OCI-LY7 (cell line): Measurements from ENCODE around the gene KIF15. TPM values are rescaled to one million over a fixed set of nuclear protein-coding genes. Genes with fewer than 3 reads are reported as not detected.

Experiments
- BruUV-seq: library from RNA; stranded (reverse); fragments of 400-500 nt; replicated peaks from 2 replicates; lab custom pipeline; 2021; lab: Mats Ljungman, UMichigan
- CTCF ChIA-PET: fragments of 300-600 bp; sonication (Branson Sonifier 250); formaldehyde crosslinking; loops from one replicate; lab custom pipeline; 2022; ENCODE audit warnings: antibody characterized with exemption; ENCODE audit not compliant: unreplicated experiment; lab: Charles Lee
- POLR2A ChIA-PET: fragments of 300-600 bp; sonication (Branson Sonifier 250); formaldehyde crosslinking; loops from one replicate; lab custom pipeline; 2022; ENCODE audit warnings: antibody characterized with exemption; lab: Charles Lee
- DNase-seq: peaks from one replicate; pipeline ENCODE4 v3.0.0-alpha.2; 2015; ENCODE audit warnings: low spot score
- H2AFZ ChIP-seq: fragments of 200-600 bp; sonication (generic), shearing (Covaris generic); 2 replicates; pipeline ENCODE4 v1.6.1; 2014; ENCODE audit warnings: mild to moderate bottlenecking, antibody characterized with exemption, low read length, moderate library complexity
- H3K27ac ChIP-seq: fragments of 200-600 bp; sonication (generic); 2 replicates; pipeline ENCODE4 v1.5.1; 2014; ENCODE audit warnings: mixed run types, low read depth, mild to moderate bottlenecking, moderate library complexity, low read length, inconsistent platforms; ENCODE audit not compliant: poor library complexity, severe bottlenecking
- H3K36me3 ChIP-seq: fragments of 200-600 bp; sonication (generic); 2 replicates; pipeline ENCODE4 v1.6.1; 2014; ENCODE audit warnings: mild to moderate bottlenecking, antibody characterized with exemption, low read length, moderate library complexity, mixed read lengths; ENCODE audit not compliant: insufficient read depth
- H3K4me1 ChIP-seq: fragments of 200-600 bp; sonication (generic); 2 replicates; pipeline ENCODE4 v1.5.1; 2014; ENCODE audit warnings: mild to moderate bottlenecking, low read length; ENCODE audit not compliant: insufficient read depth, poor library complexity, severe bottlenecking
- H3K4me2 ChIP-seq: fragments of 200-600 bp; sonication (generic); 2 replicates; pipeline ENCODE4 v1.6.1; 2014; ENCODE audit warnings: mild to moderate bottlenecking, low read length
- H3K4me3 ChIP-seq: fragments of 200-600 bp; sonication (generic); 2 replicates; pipeline ENCODE4 v1.5.1; 2014; ENCODE audit warnings: mild to moderate bottlenecking, low read depth, low read length; ENCODE audit not compliant: poor library complexity, severe bottlenecking
- H3K79me2 ChIP-seq: fragments of 200-600 bp; sonication (generic); 2 replicates; pipeline ENCODE4 v1.6.1; 2016; ENCODE audit warnings: low read depth, mild to moderate bottlenecking, low read length, moderate library complexity, mixed read lengths; ENCODE audit not compliant: insufficient read depth
- H3K9me2 ChIP-seq: fragments of 200-600 bp; sonication (generic); 2 replicates; pipeline ENCODE4 v1.6.1; 2016; ENCODE audit warnings: mild to moderate bottlenecking, low read length, mixed read lengths; ENCODE audit not compliant: insufficient read depth
- H3K9me3 ChIP-seq: fragments of 200-600 bp; sonication (generic); 2 replicates; pipeline ENCODE4 v1.6.1; 2014; ENCODE audit warnings: mild to moderate bottlenecking, mixed run types, low read length, mixed read lengths
- H4K20me1 ChIP-seq: fragments of 200-600 bp; sonication (generic); 2 replicates; pipeline ENCODE4 v1.6.1; 2014; ENCODE audit warnings: mild to moderate bottlenecking, antibody characterized with exemption, low read length, moderate library complexity, mixed read lengths; ENCODE audit not compliant: insufficient read depth
- EZH2phosphoT487 ChIP-seq: fragments of 200-600 bp; sonication (generic); IDR thresholded peaks from 2 replicates; pipeline ENCODE4 v1.6.1; 2018; ENCODE audit warnings: low read depth, borderline replicate concordance, mild to moderate bottlenecking, mixed run types, antibody characterized with exemption, low read length, moderate library complexity, mixed read lengths
- intact Hi-C: fragments of 100-400 bp; cut with micrococcal nuclease; formaldehyde crosslinking; loops from one replicate; pipeline ENCODE4 v1.10.0; 2022; ENCODE audit not compliant: unreplicated experiment
- total RNA-seq, 2 experiments: library from RNA; depleted of rRNA in 1 of 2; stranded (reverse); fragments of >200 nt in 1 of 2; shearing (Covaris generic) in 1 of 2; gene quantifications; 2 replicates each; pipeline ENCODE4 v1.2.3, GENCODE V29; 2014 to 2022
- TF ChIP-seq, protein P1 (sequence below): fragments of 200-600 bp; sonication (generic); conservative IDR thresholded peaks from 2 replicates; pipeline ENCODE4 v1.5.1; 2014; ENCODE audit warnings: mild to moderate bottlenecking, antibody characterized with exemption, low read length, moderate library complexity, mixed read lengths

Gene KIF15
- total RNA-seq, 2 experiments from 2014 or later, result 37.0 to 44.9 TPM

DNA sequence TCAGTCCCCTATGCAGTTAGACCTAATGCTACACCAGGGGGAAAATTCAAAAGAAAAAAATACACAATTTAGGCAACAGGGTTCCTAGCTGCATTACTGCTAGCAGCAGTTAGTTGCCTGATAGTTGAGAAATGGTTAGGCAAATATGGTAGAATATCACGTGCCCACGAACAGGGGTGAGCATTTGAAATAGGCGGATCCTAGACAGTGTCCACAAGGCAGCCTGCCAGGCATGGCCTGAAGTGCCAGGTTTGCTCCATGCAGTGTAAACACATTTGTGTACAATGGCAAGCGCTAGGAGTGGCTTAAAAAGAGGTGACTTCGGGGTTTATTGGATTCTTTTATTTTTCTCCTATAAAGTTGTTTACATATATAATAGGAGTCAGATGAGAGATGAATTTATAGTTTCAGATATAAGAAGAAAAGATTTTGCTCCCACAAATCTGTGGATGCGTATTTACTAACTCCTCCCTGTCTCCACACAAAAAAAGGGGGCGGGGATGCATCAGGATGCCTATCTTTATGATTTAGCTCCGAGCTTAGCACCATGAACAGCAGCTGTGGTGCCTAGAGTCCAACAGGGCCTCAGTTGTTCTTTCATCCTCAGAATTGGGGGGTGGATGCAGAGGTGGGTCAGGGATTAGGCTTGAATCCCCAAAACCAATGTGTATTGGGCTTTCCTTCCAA is 108.9 kb downstream of the KIF15 start:
- H3K36me3 ChIP-seq, result peaks cover 2% of the 10 kb centered on the region; the same call in 1 of the 2 replicates
- no peak overlapping the region for H3K4me2 ChIP-seq
- POLR2A ChIA-PET, result no interaction called here
- H3K27ac ChIP-seq, result no peak overlapping the region
- intact Hi-C loops, result no loop called here
- H3K9me3 ChIP-seq, result no peaks in the 10 kb centered on the region
- no peak overlapping the region for H3K4me3 ChIP-seq
- CTCF ChIA-PET, result no interaction called here
- H3K4me1 ChIP-seq, result no peaks in the 10 kb centered on the region
- no peaks in the 10 kb centered on the region for H3K79me2 ChIP-seq
- H3K9me2 ChIP-seq, result no peaks in the 10 kb centered on the region
- no TSS peak for BruUV-seq
- no peak overlapping the region for H2AFZ ChIP-seq
- no peak for DNase-seq
- no peak for TF ChIP-seq EZH2phosphoT487
- TF ChIP-seq, protein P1, sequence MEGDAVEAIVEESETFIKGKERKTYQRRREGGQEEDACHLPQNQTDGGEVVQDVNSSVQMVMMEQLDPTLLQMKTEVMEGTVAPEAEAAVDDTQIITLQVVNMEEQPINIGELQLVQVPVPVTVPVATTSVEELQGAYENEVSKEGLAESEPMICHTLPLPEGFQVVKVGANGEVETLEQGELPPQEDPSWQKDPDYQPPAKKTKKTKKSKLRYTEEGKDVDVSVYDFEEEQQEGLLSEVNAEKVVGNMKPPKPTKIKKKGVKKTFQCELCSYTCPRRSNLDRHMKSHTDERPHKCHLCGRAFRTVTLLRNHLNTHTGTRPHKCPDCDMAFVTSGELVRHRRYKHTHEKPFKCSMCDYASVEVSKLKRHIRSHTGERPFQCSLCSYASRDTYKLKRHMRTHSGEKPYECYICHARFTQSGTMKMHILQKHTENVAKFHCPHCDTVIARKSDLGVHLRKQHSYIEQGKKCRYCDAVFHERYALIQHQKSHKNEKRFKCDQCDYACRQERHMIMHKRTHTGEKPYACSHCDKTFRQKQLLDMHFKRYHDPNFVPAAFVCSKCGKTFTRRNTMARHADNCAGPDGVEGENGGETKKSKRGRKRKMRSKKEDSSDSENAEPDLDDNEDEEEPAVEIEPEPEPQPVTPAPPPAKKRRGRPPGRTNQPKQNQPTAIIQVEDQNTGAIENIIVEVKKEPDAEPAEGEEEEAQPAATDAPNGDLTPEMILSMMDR, result no peak
- no peaks in the 10 kb centered on the region for H4K20me1 ChIP-seq

DNA sequence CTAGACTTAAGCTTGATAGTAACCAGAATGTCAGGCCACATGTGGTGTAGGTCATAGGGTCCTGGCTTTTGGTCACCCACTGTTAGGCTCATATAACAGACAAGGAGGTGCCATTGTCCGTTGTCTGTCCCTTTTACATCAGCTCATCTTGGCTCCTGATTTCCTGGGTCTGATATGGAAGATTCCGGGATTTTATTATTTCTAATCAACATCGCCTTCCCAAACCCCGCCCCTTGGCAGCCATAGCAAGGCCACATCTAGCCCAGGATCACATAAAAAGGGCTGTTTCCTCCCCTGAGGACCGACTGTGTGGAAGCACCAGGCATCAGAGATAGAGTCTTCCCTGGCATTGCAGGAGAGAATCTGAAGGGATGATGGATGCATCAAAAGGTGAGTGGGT is 112.7 kb downstream of the KIF15 start, which contains the start of gene TGM4:
TSS of gene TGM4 (plus strand) at position 301 of the 400 bp plus-strand sequence. CDS start at position 372, 71 bp downstream.
- no peaks in the 10 kb centered on the region for H4K20me1 ChIP-seq
- ChIA-PET CTCF (no interaction called here), POLR2A (no interaction called here)
- no peaks in the 10 kb centered on the region for H3K36me3 ChIP-seq
- intact Hi-C loops, result no loop called here
- H3K9me2 ChIP-seq, result no peaks in the 10 kb centered on the region
- no peaks in the 10 kb centered on the region for H3K4me1 ChIP-seq
- H3K4me3 ChIP-seq, result no peak within 1 kb of the TSS
- BruUV-seq, result no TSS peak
- H3K9me3 ChIP-seq, result no peaks in the 10 kb centered on the region
- no peak within 1 kb of the TSS for H2AFZ ChIP-seq
- no peaks in the 10 kb centered on the region for H3K79me2 ChIP-seq
- H3K4me2 ChIP-seq, result no peak within 1 kb of the TSS
- H3K27ac ChIP-seq, result no peak within 1 kb of the TSS
- no peak for TF ChIP-seq EZH2phosphoT487
- TF ChIP-seq, protein P1, result no peak
- DNase-seq, result no peak

DNA sequence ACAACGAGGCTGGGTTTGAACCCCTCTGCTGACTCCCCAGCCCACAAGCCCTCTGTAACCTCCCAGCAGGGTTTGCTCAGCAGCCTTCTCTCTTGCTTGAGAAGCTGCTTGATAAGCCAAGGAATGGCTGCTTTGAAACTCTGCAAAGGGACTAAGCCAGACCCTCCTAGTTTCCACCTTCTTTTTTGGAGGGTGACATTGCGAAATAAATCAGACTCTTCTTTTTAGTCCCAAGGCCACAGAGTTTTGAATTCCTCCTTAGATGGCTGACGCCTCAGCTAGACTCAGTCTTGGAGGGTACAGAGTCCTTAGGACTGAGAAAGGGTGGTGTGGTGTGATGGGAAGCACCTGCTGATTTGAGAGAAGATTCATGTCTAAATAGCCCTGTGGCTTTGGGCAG is 114.0 kb downstream of the KIF15 start:
- Histone ChIP-seq H3K9me3 (no peaks in the 10 kb centered on the region), H3K4me2 (no peak overlapping the region), H3K79me2 (no peaks in the 10 kb centered on the region), H3K4me3 (no peak overlapping the region), H3K27ac (no peak overlapping the region), H4K20me1 (no peaks in the 10 kb centered on the region), H2AFZ (no peak overlapping the region), H3K4me1 (no peaks in the 10 kb centered on the region), H3K36me3 (no peaks in the 10 kb centered on the region), H3K9me2 (no peaks in the 10 kb centered on the region)
- no peak for DNase-seq
- TF ChIP-seq, protein P1, result no peak
- no TSS peak for BruUV-seq
- ChIA-PET POLR2A (interaction anchor here (1.0 kb wide), 1 partner anchor 11 kb away, joined by 3 read pairs; no protein-coding TSS in a partner anchor), CTCF (no interaction called here)
- intact Hi-C loops, result no loop called here
